ENCODE data around the gene BTBD2.
"Not testable (repeated sequence)": the region's sequence is repeated elsewhere in the genome, so short reads cannot be mapped to it uniquely, and the experiment has no call there.

The BTBD2 gene

GRCh38 chr19:2039959-2040646 is 24.6 kb upstream of the BTBD2 start:
- no peak for DNase-seq

GRCh38 chr19:2039089-2039958 is 23.8 kb upstream of the BTBD2 start:
- no peak for DNase-seq

GRCh38 chr19:2038284-2039088 is 23.0 kb upstream of the BTBD2 start:
- no peak for DNase-seq

DNA sequence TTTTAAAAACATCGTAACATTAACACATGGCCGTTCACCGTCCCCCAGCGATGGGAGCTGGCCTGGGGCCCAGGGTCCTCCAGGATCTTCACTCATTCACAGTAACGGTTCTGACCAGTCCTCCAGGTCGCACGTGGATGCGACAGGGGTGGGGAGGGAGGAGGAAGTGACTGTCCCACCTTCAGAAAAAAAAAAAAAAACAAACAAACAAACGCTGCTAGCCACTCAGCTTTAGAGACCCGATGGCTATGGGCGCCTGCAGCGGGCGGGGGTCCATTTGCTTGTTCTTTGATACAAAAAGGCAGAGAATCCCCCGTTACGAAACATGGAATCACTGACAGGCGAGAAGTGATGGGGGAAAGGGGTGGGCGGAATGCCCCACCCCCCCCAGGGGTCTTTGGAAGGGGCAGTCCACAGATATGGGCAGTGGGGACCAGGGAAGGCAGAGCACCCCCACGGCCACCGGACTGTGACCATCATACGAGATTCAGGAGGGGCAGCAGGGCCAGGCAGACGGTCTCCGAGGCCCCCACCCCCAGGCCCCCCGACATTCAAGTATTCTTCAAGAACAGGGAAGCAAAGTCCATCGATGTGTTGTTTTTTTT is 22.2 kb upstream of the BTBD2 start:
- DNase-seq = no peak

GRCh38 chr19:2036424-2036823 is 20.9 kb upstream of the BTBD2 start:
- no peak for DNase-seq

GRCh38 chr19:2035590-2035991 is 20.1 kb upstream of the BTBD2 start:
- no peak for DNase-seq

GRCh38 chr19:2034729-2035589 is 19.4 kb upstream of the BTBD2 start:
- no peak for DNase-seq

DNA sequence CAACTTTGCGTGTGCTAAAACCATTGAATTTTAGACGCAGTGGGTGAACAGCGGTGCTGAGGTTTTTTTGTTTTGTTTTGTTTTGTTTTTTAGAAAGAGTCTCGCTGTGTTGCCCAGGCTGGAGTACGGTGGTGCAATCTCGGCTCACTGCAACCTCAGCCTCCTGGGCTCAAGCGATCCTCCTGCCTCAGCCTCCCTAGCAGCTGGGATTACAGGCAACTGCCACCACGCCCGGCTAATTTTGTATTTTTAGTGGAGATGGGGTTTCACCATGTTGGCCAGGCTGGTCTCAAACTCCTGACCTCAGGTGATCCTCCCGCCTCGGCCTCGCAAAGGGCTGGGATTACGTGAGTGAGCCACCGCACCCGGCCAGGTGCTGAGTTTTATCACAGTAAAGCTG is 18.7 kb upstream of the BTBD2 start:
- not testable (repeated sequence) for DNase-seq

- DNase-seq = no peak
Observed at GRCh38 chr19:2033825-2034159, 18.3 kb upstream of the BTBD2 start.

- DNase-seq = no peak
Observed at GRCh38 chr19:2033115-2033824, 17.8 kb upstream of the BTBD2 start.

DNA sequence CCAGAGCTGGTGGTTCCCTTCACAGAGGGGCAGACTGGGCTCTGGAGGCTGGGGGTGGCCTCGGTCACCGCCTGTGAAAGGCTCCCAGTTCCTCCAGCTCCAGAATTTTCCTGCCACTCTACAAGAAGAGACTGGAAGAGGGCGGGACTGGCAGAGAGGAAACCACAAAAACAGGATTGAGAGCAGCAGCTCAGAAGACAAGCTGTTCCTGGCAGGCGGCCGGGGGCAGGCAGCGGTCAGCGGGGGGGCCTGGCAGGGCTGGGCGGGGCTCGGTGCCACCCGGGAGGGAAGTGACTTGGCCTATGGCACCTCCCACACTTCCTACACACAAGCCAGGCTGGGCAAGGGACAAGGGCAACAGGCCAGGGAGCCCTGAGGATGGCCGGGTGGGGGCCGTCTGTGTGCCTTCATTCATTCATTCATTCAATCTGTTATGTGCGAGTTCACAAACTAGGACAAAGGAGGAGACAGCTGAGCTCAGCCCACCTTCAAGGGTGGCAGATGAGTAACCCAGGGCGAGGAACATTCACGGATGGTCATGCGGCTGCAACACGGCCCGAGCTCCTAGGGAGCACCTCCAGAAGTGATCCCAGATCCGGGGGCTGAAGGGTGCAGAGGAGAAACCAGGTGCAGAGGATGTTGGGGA is 16.9 kb upstream of the BTBD2 start:
- DNase-seq = peak; percentile 76 to 99 (median 96)

DNA sequence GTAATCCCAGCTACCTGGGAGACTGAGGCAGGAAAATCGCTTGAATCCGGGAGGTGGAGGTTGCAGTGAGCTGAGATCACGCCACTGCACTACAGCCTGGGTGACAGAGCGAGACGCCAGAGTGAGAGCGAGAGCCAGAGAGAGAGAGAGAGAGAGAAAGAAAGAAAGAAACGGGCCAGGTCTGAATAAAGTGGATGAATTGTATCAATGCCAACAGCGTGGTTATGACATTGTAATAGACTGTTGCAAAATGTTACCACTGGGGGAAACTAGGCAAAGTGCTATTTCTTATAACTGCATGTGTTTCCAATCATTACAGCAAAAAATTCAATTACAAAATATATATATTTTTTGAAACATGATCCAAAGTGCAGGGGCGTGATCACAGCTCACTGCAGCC is 11.8 kb upstream of the BTBD2 start:
- DNase-seq = no peak

DNA sequence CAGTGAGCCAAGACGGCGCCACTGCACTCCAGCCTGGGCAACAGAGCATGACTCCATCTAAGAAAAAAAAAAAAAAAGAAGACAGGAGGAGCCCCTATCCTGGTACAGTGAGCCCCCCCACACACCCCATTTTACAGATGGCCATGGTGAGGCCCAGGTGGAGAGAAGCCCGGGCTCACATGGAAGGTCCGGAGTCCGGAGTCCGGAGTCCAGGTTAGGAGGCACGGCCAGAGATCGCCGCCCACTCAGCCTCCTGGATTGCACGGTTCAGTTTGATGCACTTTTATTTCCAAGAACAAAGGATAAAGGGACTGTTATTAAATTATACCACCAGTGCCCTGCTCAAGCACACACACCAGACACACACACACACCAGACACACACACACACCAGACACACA is 11.3 kb upstream of the BTBD2 start:
- DNase-seq = no peak

- DNase-seq = no peak
Observed at GRCh38 chr19:2022289-2022688, 6.8 kb upstream of the BTBD2 start.

DNA sequence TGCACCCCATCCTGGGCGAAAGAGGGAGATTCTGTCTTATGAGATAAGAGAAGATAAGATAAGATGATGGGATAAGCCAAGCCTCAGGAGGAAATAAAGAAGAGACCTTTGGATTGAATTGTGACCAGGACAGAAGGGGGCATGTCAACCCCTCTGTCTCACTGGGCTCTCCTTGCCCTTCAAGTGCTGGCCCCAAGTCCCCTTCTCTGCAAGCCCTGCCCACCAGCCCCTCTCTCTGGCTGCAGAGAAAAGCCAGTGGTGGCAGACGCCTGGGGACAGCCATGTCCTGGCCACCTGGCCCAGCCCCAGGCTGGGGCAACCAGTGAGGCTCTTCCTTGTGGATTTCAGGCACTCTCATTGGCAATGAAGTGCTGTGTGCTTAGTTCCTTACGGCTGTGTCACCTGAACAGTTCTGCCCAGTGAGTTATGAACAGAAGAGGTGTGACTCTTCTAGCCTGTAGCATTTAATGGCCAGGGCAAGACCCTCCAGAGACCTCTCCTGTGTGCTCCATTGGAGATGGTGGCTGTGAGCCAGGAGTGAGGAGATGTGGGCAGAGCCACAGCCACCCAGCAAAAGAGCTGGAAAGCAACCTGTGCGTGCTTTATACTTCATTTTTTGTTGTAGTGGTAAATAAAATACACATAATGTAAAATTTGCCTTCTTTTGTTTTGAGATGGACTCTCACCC is 6.1 kb upstream of the BTBD2 start:
- DNase-seq = no peak

GRCh38 chr19:2018752-2019151 is 3.2 kb upstream of the BTBD2 start:
- DNase-seq = no peak

GRCh38 chr19:2016041-2016807 is 710 bp upstream of the BTBD2 start:
- DNase-seq = peak in 9 of 14 donors; percentile 10 to 85 (median 50)

DNA sequence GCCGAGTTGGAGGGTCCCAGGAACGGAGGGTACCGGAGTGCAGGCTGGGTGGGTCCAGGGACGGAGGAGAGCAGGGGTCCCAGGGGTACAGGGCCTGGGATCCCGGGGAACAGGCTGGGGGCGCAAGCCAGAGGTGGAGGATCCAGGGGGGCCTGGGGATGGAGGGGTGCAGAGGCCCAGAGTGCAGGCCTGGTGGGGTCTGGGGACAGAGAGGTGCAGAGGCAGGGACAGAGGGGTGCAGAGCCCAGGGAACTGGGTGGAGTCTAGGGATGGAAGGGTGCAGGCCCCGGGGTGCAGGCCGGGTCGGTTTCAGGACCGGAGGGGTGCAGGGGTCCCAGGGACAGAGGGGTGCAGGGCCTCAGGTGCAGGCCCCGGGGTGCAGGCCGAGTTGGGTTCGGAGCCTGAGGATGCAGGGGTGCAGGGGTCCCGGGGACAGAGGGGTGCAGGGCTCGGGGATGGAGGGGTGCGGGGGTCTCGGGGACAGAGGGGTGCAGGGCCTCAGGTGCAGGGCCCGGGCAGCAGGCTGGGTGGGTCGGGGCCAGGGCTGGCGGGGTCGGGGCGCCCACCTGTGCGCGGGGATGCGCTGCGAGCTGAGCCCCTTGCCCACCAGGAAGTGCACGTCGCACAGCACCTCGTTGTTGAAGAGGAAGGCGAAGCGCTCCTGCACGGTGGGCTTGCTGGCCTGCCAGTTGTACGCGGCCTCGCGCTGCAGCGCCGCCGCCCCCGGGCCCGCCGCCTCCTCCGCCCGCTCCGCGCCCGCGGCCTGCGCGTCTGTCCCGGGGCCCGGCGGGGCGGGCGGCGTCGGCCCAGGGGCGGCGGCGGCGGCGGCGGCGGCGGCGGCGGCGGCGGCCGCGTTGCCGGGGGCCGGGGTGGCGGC is 545 bp downstream of the BTBD2 start:
- DNase-seq = no peak

Data from C1 segment of cervical spinal cord (tissue), 14 donors.